RWPE2 (cell line): ENCODE measurements around the gene TSHZ2.

Experiments used
- ATAC-seq: fragments of 200-7000 bp; cut with Tn5 transposase; 3 replicates; pipeline ENCODE4 v1.9.1; 2021; ENCODE audit warnings: low read depth
- DNase-seq: peaks from one replicate; pipeline ENCODE4 v3.0.0-alpha.2; 2020; ENCODE audit warnings: low spot score
- H3K27ac ChIP-seq: fragments of 450-650 bp; 2 replicates; pipeline ENCODE4 v1.5.1; 2017; ENCODE audit warnings: mild to moderate bottlenecking; ENCODE audit not compliant: poor library complexity, severe bottlenecking
- H3K27me3 ChIP-seq: fragments of 250-450 bp; sonication (Bioruptor Pico); 2 replicates; pipeline ENCODE4 v1.5.1; 2021; ENCODE audit warnings: mild to moderate bottlenecking, moderate library complexity; ENCODE audit not compliant: insufficient read depth, poor library complexity, severe bottlenecking
- H3K36me3 ChIP-seq: fragments of 250-450 bp; sonication (Bioruptor Pico); 2 replicates; pipeline ENCODE4 v1.5.1; 2020; ENCODE audit warnings: low read depth, mild to moderate bottlenecking, moderate library complexity
- H3K4me1 ChIP-seq: fragments of 250-450 bp; sonication (Bioruptor Pico); 2 replicates; pipeline ENCODE4 v1.5.1; 2021; ENCODE audit warnings: mild to moderate bottlenecking, moderate library complexity; ENCODE audit not compliant: insufficient read depth, poor library complexity, severe bottlenecking
- H3K4me3 ChIP-seq: fragments of 250-450 bp; sonication (Bioruptor Pico); 2 replicates; pipeline ENCODE4 v1.5.1; 2021; ENCODE audit warnings: mild to moderate bottlenecking, moderate library complexity; ENCODE audit not compliant: severe bottlenecking
- H3K9me3 ChIP-seq: fragments of 250-450 bp; sonication (Bioruptor Pico); 2 replicates; pipeline ENCODE4 v1.5.1; 2021; ENCODE audit warnings: mild to moderate bottlenecking, moderate library complexity; ENCODE audit not compliant: severe bottlenecking
- CTCF ChIP-seq: fragments of 450-650 bp; IDR thresholded peaks from one replicate; pipeline ENCODE4 v1.5.1; 2017; ENCODE audit warnings: mild to moderate bottlenecking, moderate library complexity; ENCODE audit not compliant: poor library complexity, severe bottlenecking

TSHZ2 gene

GRCh38 chr20:53245574-53245973, 273.4 kb downstream of the TSHZ2 start:
- Histone ChIP-seq H3K9me3 (no peaks in the 10 kb centered on the region), H3K27me3 (peaks cover 7% of the 10 kb centered on the region), H3K4me1 (no peaks in the 10 kb centered on the region), H3K36me3 (no peaks in the 10 kb centered on the region), H3K27ac (no peak overlapping the region), H3K4me3 (no peak overlapping the region)
- ATAC-seq (no peak), DNase-seq (no peak)
- no peak for TF ChIP-seq CTCF

GRCh38 chr20:53247468-53248103, 275.4 kb downstream of the TSHZ2 start:
- Histone ChIP-seq H3K27ac (no peak overlapping the region), H3K27me3 (peaks cover 6% of the 10 kb centered on the region), H3K4me1 (no peaks in the 10 kb centered on the region), H3K9me3 (no peaks in the 10 kb centered on the region), H3K36me3 (no peaks in the 10 kb centered on the region), H3K4me3 (no peak overlapping the region)
- ATAC-seq (no peak), DNase-seq (no peak)
- no peak for TF ChIP-seq CTCF

GRCh38 chr20:53250456-53250855, 278.3 kb downstream of the TSHZ2 start:
- H3K4me3 ChIP-seq = no peak overlapping the region
- no peak for ATAC-seq
- H3K27me3 ChIP-seq = peaks cover 4% of the 10 kb centered on the region
- no peak for DNase-seq
- H3K9me3 ChIP-seq = no peaks in the 10 kb centered on the region
- no peaks in the 10 kb centered on the region for H3K36me3 ChIP-seq
- no peak overlapping the region for H3K27ac ChIP-seq
- no peak for TF ChIP-seq CTCF
- H3K4me1 ChIP-seq = no peaks in the 10 kb centered on the region

GRCh38 chr20:53252002-53252401, 279.8 kb downstream of the TSHZ2 start:
- Histone ChIP-seq H3K27me3 (peaks cover 7% of the 10 kb centered on the region), H3K27ac (no peak overlapping the region), H3K4me3 (no peak overlapping the region), H3K36me3 (no peaks in the 10 kb centered on the region), H3K9me3 (no peaks in the 10 kb centered on the region), H3K4me1 (no peaks in the 10 kb centered on the region)
- no peak for TF ChIP-seq CTCF
- no peak for ATAC-seq
- DNase-seq = no peak

GRCh38 chr20:53253668-53254067, 281.5 kb downstream of the TSHZ2 start:
- ATAC-seq = no peak

More at GRCh38 chr20:53253668-53254067, 281.5 kb downstream of the TSHZ2 start:
- Histone ChIP-seq H3K27ac (no peak overlapping the region), H3K9me3 (no peaks in the 10 kb centered on the region), H3K27me3 (peaks cover 7% of the 10 kb centered on the region), H3K36me3 (no peaks in the 10 kb centered on the region), H3K4me1 (no peaks in the 10 kb centered on the region), H3K4me3 (no peak overlapping the region)
- DNase-seq = no peak
- no peak for TF ChIP-seq CTCF
